KMS-11 (cell line): ENCODE measurements around the gene LRBA.

Source experiments
- H2AFZ ChIP-seq: fragments of 200-600 bp; sonication (generic); 2 replicates; pipeline ENCODE4 v1.6.1; 2016; ENCODE audit warnings: antibody characterized with exemption, mixed run types, low read depth
- H3K27ac ChIP-seq: fragments of 200-600 bp; sonication (generic); 2 replicates; pipeline ENCODE4 v1.6.1; 2016; ENCODE audit warnings: mild to moderate bottlenecking, mixed run types
- H3K27me3 ChIP-seq: fragments of 200-600 bp; sonication (generic); 2 replicates; pipeline ENCODE4 v1.6.1; 2017; ENCODE audit warnings: mild to moderate bottlenecking, low read depth, mixed run types, moderate library complexity; ENCODE audit not compliant: insufficient read depth
- H3K36me3 ChIP-seq: fragments of 200-600 bp; sonication (generic); 2 replicates; pipeline ENCODE4 v1.6.1; 2017; ENCODE audit warnings: mild to moderate bottlenecking, mixed run types; ENCODE audit not compliant: insufficient read depth
- H3K4me1 ChIP-seq: fragments of 200-600 bp; sonication (generic); 2 replicates; pipeline ENCODE4 v1.6.1; 2016; ENCODE audit warnings: mild to moderate bottlenecking, low read depth, mixed run types; ENCODE audit not compliant: poor library complexity, severe bottlenecking
- H3K4me2 ChIP-seq: fragments of 200-600 bp; sonication (generic); 2 replicates; pipeline ENCODE4 v1.7.0; 2016; ENCODE audit warnings: mild to moderate bottlenecking, mixed run types
- H3K4me3 ChIP-seq: fragments of 200-600 bp; sonication (generic); IDR thresholded peaks from 2 replicates; pipeline ENCODE4 v1.6.1; 2017; ENCODE audit warnings: low read depth, low read length, mixed read lengths; ENCODE audit not compliant: insufficient read depth
- H3K79me2 ChIP-seq: fragments of 200-600 bp; sonication (generic); 2 replicates; pipeline ENCODE4 v1.6.1; 2016; ENCODE audit warnings: low read depth, mixed run types; ENCODE audit not compliant: insufficient read depth
- H3K9ac ChIP-seq: fragments of 200-600 bp; sonication (generic); 2 replicates; pipeline ENCODE4 v1.6.1; 2016; ENCODE audit warnings: mild to moderate bottlenecking, mixed run types
- H4K20me1 ChIP-seq: fragments of 200-600 bp; sonication (generic); 2 replicates; pipeline ENCODE4 v1.6.1; 2016; ENCODE audit warnings: mild to moderate bottlenecking, mixed run types; ENCODE audit not compliant: insufficient read depth
- TF ChIP-seq, protein P1 (sequence below): fragments of 200-600 bp; sonication (generic); conservative IDR thresholded peaks from 2 replicates; pipeline ENCODE4 v1.6.1; 2017; ENCODE audit warnings: low read depth, mild to moderate bottlenecking, antibody characterized with exemption, low read length, moderate library complexity, mixed read lengths

LRBA gene

DNA sequence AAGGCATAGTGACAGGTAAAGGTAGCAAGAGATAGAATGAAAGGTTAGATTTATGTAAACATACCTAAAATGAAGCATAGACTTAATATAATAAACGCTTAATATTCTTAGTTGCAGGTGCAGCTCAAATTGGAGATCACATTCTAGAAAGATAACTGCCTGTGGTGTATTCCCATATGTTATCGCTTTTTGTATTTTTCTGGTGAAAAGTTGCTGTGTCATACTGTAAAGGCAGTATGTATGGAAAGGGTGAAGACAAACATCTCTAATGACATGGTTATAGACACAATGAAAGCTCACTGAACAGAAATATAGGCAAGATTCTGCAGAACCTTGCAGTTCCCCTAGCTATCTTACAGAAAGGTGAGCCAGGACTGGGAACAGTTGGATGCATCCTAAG is 696.6 kb downstream of the LRBA start:
- Histone ChIP-seq H3K4me3 (no peak overlapping the region), H4K20me1 (no peaks in the 10 kb centered on the region), H3K27me3 (no peaks in the 10 kb centered on the region), H2AFZ (no peak overlapping the region), H3K27ac (no peak overlapping the region), H3K4me1 (peaks cover 11% of the 10 kb centered on the region), H3K4me2 (no peak overlapping the region), H3K36me3 (no peaks in the 10 kb centered on the region), H3K9ac (no peak overlapping the region), H3K79me2 (no peaks in the 10 kb centered on the region)
- TF ChIP-seq, protein P1, sequence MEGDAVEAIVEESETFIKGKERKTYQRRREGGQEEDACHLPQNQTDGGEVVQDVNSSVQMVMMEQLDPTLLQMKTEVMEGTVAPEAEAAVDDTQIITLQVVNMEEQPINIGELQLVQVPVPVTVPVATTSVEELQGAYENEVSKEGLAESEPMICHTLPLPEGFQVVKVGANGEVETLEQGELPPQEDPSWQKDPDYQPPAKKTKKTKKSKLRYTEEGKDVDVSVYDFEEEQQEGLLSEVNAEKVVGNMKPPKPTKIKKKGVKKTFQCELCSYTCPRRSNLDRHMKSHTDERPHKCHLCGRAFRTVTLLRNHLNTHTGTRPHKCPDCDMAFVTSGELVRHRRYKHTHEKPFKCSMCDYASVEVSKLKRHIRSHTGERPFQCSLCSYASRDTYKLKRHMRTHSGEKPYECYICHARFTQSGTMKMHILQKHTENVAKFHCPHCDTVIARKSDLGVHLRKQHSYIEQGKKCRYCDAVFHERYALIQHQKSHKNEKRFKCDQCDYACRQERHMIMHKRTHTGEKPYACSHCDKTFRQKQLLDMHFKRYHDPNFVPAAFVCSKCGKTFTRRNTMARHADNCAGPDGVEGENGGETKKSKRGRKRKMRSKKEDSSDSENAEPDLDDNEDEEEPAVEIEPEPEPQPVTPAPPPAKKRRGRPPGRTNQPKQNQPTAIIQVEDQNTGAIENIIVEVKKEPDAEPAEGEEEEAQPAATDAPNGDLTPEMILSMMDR: no peak

DNA sequence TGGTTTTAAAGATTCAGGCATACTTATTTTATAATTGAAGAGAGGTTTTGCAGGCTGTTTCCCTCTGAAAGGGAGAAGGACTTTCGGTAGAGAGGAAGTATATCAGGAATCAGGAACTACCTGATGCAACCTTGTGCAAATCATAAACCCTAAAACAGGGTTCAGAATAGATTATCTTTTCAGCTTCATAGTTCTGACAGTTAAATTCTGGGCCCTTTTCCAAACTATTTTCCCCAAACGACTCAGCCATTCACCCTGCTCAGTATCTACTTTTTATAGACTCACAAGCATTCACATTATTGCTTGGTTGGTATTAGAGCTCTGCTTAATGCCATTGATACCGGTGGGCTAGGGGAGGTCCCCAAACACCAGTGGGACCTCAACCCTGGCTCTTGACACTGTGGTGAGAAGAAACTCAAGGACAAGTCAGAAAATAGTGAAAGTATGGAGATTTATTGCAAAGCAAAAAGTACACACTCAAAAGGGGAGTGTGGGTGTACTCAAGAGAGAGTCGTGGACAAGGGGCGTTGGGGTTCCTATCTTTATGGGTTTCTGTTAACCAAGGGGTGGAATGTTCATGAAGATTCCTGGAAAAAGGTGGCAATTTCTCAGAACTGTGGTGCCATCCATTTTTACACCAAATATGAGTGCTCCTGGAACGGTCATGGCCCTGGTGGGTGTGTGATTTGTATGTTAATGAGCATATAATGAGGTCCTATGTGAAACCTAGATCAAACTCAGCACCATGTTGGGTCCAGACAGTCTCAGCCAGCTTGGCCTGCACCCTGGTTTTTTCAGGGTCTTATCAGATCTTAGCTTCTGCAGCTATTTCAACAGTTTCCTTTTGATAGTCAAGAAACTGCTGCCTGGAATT is 698.5 kb downstream of the LRBA start:
- Histone ChIP-seq H3K79me2 (no peaks in the 10 kb centered on the region), H2AFZ (no peak overlapping the region), H4K20me1 (no peaks in the 10 kb centered on the region), H3K36me3 (no peaks in the 10 kb centered on the region), H3K27ac (no peak overlapping the region), H3K4me1 (peaks cover 11% of the 10 kb centered on the region), H3K4me3 (no peak overlapping the region), H3K9ac (no peak overlapping the region), H3K27me3 (no peaks in the 10 kb centered on the region), H3K4me2 (no peak overlapping the region; the same call in 1 of the 2 replicates)
- TF ChIP-seq, protein P1: no peak

DNA sequence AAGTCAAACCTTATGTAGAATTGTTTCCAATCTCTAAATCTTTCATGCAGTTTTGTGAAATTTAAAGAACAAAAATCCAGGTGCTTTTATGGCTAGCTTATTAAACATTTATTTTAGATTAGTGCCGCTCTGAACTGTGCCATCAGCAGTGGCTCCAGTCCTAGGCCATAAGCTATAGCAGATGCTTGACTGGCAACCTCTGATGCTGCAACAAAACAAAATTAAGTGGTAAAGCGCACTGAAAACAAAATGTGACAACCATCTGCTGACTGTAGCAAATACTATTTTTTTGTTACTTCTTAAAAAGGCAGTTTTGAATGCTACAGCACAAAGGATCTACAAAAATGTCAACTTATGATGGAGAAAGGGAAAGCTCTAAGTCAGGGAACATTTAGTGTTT is 699.4 kb downstream of the LRBA start:
- no peak overlapping the region for H3K27ac ChIP-seq
- H3K36me3 ChIP-seq: no peaks in the 10 kb centered on the region
- H3K9ac ChIP-seq: no peak overlapping the region
- H3K4me3 ChIP-seq: no peak overlapping the region
- H2AFZ ChIP-seq: no peak overlapping the region
- no peaks in the 10 kb centered on the region for H4K20me1 ChIP-seq
- H3K4me2 ChIP-seq: no peak overlapping the region
- no peaks in the 10 kb centered on the region for H3K27me3 ChIP-seq
- TF ChIP-seq, protein P1: no peak
- H3K4me1 ChIP-seq: peaks cover 11% of the 10 kb centered on the region
- H3K79me2 ChIP-seq: no peaks in the 10 kb centered on the region

DNA sequence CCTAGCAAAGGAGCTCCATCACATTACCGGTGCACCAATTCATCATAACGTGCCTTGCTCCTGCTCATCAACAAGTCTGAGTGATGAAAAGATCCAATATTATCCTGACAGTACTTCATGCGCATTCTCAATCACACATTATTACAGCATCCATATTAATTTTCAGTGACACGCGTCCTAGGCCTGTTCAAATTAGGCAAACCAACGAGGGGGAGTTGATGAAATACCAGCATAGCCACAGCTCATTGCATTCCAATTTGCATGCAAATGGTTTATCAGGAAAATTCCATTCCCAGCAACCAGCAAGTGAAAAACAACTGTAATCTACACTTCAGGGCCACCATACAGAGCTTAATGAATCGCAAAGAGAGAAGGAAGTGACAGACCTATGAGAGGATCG is 699.9 kb downstream of the LRBA start:
- Histone ChIP-seq H3K36me3 (no peaks in the 10 kb centered on the region), H4K20me1 (no peaks in the 10 kb centered on the region), H3K27ac (no peak overlapping the region), H2AFZ (no peak overlapping the region), H3K9ac (no peak overlapping the region), H3K79me2 (no peaks in the 10 kb centered on the region), H3K4me1 (peaks cover 11% of the 10 kb centered on the region), H3K27me3 (no peaks in the 10 kb centered on the region), H3K4me2 (no peak overlapping the region), H3K4me3 (no peak overlapping the region)
- TF ChIP-seq, protein P1: no peak
